SKM-1 (cell line): ENCODE data around the gene STPG1.

Experiments used
- DNase-seq: peaks from one replicate; lab custom pipeline; 2025; ENCODE audit not compliant: unreplicated experiment; lab: John Stamatoyannopoulos, UW

The STPG1 gene

DNA sequence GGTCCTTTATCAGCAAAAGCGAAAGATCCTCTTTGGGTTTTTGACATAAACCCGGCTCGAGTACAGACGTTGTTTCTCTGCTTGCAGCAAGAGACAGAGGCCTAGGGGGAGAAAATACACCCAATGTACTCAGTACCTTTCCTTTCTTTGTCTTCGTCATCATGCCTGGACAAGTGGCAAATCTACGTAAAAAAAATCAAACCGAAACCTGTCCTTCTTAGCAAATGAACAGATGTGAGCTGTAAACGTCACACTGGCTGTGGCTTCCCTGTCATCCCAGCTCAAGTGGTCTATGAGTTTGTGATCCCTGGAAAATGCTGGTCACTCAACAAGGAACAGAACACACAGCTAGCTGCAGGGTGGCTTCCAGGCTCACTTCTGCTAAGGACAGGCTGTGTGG is 39.9 kb downstream of the STPG1 start:
- no peak for DNase-seq

DNA sequence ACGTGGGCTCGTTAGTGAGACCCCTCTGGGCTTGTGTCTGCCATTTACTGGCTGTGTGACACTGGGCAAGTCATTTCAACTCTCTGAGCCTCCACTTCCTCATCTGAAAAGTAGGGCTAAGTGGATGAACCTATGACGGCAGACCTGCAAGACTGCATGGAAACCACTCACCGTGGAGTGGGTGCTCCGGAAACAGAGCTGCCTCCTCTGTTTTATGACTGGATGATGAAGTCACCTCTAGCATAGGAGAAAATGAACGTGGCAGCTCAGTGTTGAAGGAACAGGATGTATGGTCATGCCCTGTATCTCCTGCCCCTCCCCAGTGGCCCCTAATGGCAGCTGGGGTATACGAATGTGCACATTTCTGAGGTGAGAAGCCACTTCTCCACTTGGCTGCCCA is 40.5 kb downstream of the STPG1 start:
- DNase-seq, result no peak

- DNase-seq, result no peak
Measured at GRCh38 chr1:24369801-24370200, 43.8 kb downstream of the STPG1 start.

DNA sequence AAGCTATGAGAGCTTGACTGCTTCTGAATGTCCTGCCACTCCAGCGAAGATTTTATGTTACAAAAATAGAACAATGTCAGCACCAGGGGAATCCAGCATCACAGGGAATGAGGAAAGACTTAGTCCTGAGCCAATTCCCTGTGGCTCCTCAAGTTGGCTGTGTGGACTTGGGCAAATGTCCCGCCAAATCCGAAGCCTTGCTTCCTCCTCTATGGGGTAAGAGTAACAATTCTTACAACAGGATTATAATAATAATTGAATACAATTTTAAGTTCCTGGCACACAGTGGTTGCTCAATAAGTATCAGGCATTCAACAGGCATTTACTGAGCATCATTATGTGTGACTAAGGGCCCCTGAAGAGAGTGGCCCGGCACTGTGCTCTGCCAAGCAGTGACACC is 44.4 kb downstream of the STPG1 start:
- no peak for DNase-seq

DNA sequence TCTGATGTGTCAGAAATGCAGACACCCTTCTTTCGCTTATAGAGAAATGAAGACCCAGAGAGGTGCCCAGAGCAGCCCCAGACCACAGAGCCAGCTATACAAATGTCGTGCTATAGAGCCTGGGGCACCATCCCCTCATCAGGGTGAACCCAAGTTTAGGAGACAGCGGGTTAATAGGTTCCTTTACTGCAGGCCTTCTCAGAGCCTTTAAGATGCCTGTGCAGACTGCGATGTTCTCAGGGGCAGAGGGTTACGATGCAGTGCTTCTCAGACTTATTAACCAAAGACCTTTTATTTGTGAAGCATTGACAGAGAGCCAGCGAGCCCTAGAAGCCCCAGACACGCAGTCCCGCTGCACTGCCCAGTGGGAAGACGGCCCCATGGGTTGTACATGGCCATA is 46.9 kb downstream of the STPG1 start:
- DNase-seq, result no peak

DNA sequence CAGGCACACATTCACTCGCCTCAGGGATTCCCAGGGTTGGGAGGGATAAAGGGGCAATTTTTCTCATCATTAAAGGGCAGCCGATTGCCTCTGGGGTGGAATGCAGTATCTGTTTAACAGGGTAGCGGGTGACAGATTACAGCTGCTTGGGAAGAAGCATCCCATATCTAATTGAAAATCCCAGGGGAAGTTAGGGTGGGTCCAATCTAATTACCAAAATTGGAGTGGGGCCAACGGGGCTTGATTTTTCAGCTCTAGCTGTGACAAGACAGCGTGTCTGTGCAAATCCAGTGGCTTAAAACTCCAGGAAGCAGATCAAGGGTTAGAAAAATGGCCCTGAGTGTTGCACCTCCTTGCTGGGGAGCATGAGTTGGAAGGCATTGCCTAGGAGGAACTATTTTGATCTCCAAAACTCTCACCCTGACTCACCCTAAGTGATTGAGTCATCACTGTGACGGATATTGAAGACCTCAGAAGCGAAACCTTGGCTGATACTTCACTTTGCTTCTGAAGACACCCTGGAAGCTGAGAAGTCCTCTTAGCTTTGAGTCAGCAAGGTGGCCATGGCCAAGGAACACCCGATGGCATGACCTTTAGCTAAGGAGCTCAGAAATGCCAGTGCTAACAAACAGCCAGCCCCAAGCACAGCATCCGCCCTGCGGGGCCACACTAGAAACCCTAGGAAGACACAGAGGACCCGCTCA is 48.5 kb downstream of the STPG1 start:
- no peak for DNase-seq

- DNase-seq, result no peak
Measured at GRCh38 chr1:24364605-24364974, 49.0 kb downstream of the STPG1 start.

GRCh38 chr1:24363994-24364393 is 49.6 kb downstream of the STPG1 start:
- DNase-seq, result no peak

- no peak for DNase-seq
Measured at GRCh38 chr1:24362982-24363614, 50.5 kb downstream of the STPG1 start.

DNA sequence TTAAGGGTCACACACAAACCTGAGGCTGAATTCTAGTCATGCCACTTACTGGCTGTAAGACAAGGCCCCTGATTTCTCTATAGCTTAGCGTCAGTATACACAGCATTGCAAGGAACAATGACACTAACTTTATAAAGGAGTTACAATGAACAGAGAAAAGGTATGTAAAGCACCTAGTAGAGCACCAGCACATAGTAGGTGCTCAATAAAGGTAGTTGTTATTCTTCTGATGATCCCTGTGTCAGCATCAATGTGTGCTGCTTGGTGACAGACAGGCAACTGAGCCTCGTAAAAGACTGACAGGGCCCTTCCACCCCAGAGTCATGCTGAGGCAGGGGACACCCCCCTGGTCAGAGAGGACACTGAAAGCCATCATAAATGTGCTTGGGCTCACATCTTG is 51.2 kb downstream of the STPG1 start:
- DNase-seq, result no peak

- DNase-seq, result no peak
Measured at GRCh38 chr1:24361811-24362210, 51.8 kb downstream of the STPG1 start.

DNA sequence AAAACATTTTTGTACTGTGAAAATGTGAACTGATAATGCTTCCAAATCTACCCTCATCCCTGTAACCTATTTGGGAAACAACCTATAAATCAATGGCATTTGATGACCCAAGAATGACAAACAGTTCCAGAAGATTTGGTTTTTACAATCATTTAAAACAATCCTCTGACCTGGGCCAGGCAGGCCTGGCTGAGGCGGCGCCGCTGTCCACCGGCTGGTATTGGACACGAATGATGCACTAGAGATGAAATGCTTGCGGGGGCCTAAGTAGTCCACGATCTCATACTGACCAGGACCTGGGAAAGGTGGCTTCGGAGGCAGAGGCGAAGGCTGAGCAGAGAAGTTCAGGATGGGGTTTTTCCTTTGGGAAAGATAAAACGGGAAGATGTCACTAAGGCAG is 52.9 kb downstream of the STPG1 start:
- no peak for DNase-seq

DNA sequence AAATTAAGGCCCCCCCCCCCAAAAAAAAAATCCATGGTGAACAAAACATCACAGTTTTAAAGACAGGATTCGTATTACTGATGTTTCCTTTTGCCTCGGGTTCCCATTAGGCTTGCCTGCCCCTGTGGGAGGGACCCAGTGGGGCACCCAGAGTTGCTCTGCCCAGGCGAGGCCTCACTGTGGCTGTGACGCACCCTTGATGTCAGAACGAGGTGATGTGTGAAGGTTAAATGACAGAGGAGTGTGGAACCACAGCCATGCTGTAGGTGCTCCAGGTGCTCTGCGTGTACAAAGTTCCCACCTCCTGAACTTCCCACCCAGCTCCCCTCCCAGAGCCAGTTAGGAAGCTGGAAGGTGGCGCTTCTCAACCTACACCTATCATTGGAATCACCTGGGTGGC is 56.5 kb downstream of the STPG1 start:
- no peak for DNase-seq

GRCh38 chr1:24355466-24355865 is 58.1 kb downstream of the STPG1 start:
- DNase-seq, result no peak

DNA sequence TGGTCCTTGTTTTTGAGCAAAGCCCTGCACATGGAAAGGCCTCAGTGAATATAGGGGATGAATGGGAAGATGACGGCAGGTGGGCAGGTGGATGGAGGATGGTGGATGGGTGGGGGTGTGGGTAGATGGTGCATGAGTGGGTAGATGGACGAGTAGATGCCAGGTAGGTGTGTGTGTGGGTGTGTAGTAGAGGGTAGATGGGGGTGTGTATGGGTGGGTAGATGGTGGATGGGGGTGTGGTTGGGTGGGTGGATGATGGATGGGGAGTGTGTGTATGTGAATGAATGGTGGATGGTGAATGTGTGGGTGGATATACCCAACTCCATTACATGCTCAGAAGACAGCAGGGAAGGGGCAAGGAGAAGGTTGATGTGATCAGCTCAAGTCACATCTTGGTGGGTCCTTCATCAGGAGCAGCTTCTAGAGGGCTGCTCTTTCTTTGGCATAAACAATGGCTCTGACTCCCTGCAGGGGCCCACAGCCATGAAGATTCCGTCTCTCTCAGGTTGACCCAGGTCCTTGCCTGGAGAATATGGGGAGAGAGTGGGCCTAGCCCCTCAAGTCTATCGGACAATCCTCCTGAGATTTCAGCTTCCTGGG is 60.2 kb downstream of the STPG1 start:
- no peak for DNase-seq

DNA sequence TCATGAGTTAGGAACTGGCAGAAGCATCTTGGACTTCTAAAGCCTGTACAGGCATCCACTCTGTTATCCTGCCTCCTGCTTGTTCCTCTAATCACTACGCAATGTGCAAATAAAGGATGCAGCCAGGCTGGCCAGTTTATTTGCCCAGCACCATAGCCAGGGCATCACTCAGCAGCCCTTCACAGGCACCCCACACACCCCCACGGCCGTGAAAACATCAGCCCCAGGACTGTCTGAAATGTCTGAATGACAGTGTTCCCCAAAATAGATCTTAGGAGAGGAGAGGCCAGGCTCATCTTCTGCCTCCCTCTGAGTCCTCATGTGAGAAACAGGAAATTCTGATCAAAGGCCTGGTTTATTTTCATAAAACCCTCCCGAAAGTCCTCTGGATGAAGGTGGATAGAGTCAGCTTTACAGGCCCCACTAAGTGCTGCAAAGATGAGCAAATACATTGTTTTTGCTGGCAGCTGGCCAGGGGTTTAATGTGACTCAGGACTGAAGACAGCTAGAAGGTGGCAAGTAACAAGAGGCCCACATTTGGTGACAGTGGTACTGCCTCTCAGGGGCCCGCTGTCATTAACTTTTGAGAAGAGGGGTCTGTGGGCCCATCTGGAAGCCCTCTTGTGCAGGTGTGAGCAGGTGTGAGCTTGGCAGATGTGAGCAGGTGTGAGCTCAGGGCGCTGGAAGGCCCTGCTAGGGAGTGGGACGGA is 61.5 kb downstream of the STPG1 start:
- no peak for DNase-seq

- no peak for DNase-seq
Measured at GRCh38 chr1:24351247-24351646, 62.3 kb downstream of the STPG1 start.

DNA sequence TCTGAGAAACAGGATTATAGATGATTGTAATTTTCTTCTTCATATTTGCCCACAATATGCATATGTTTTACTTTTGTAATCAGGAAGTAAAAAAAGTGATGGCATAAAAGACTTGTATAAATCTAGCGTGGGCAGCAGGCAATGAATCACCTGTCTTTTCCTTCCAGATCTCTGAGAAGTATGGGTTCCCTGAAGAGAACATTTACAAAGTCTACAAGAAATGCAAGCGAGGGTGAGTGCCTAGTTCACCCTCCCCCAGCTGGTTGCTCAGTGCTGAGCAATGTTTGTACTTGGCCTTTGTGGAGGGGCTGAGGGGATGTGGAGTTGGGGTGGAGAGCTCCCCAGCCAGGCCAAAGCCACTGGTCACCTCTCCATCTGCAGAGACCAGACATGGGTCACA is 63.7 kb downstream of the STPG1 start:
- DNase-seq, result no peak

- no peak for DNase-seq
Measured at GRCh38 chr1:24348196-24348595, 65.4 kb downstream of the STPG1 start.

GRCh38 chr1:24347159-24347934 is 66.2 kb downstream of the STPG1 start:
- no peak for DNase-seq

DNA sequence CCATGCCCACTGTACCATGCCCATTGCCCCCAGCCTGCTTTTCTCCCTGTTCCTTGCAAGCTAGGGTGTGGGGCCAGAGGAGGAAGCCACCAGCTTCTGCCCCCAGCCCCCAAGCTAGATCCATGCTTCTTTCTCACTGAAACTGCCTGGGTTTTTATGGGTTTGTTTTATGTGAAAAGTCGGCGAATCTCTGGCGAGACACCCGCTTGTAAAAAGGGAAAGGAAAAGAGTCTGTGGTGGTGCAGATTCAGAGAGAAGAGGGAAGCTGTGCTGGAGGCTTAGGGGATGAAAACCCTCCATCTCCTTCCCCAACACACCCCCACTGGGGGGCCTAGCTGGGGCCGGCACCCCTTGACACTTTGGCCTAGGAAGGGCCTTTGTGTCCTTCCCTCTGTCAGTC is 68.2 kb downstream of the STPG1 start:
- DNase-seq, result no peak
